AG08395 (cell line): ENCODE results near the gene PRTFDC1.
A peak's percentile ranks its signal among the peaks of the same experiment; 100 is the strongest.
"Not testable (repeated sequence)": the region's sequence is repeated elsewhere in the genome, so short reads cannot be mapped to it uniquely, and the experiment has no call there.

Source experiments
- DNase-seq: peaks from one replicate; pipeline ENCODE4 v3.0.0; 2012; ENCODE audit warnings: mixed read lengths, low spot score

PRTFDC1 gene

DNA sequence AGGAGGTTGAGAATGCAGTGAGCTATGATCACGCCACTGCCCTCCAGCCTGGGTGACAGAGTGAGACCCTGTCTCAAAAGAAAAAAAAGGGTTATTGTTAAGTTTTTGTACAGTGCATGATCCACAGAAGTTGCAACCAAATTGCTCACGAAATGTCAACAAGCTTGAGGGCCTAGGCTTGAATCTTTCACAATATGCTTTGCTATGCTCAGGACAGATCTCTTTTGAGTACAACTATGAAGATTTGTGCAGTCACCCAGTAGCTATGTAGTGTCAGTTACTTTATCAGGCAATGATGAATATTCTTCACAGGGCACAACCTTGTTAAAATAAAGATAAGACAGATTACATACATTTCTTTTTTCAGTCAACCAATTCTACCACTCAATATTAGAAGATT, 109.2 kb downstream of the PRTFDC1 start:
- no peak for DNase-seq

DNA sequence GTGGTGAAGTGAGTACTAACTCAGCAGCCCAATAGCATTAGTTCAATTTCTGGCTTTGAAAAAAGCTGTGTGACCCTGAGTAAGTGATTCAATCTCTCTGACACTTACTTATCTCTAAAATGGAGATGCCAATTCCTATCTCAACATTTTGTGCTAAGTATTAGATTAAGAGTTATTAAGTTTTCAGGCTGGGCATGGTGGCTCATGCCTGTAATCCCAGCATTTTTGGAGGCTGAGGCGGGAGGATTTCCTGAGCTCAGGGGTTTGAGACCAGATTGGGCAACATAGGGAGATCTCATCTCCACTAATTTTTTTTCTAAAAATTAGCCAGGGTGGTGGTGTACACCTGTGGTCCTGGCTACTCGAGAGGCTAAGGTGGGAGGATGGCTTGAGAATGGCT, 109.5 kb downstream of the PRTFDC1 start:
- no peak for DNase-seq

DNA sequence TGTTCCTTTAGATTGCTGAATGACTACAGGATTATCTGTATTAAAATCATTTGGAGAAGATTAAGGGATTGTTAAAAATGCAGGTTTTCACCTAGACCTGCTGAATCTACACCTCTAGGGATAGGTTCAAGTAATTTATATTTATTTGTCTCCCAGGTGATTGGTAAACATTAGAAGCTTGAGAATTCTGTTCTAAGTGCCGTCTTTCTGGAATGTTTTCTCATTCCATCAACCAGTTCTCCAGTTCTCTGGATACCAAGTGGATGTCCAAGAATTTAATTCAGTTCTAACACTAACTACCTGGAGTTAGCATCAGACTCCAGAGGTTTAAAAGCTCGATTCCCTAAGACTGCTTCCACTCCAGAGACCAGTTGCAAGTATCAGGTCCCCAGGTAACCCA, 110.9 kb downstream of the PRTFDC1 start:
- no peak for DNase-seq

GRCh38 chr10:24840784-24841183, 111.6 kb downstream of the PRTFDC1 start:
- DNase-seq, result no peak

GRCh38 chr10:24837781-24838180, 114.6 kb downstream of the PRTFDC1 start:
- DNase-seq, result not testable (repeated sequence)

DNA sequence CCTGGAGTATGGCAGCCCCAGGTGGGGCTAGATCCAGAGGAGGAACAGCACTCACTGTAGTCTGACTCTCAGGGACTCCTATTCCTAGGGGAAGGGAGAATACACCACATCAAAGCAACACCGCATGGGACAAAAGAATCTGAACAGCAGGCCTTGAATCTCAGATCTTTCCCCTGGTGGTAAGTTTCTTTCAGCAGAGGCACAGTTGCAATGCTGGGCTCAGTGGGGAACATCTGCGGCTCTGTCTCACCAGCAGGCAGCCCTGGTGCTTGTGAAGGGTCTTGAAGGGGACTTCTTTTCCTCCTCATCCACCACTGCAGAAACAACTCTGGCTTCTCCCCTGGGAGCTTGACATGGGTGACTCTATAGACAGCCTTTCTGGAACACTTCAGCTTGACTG, 117.5 kb downstream of the PRTFDC1 start:
- DNase-seq, result no peak

- peak; percentile 69 for DNase-seq
These were observed 126.4 kb downstream of the PRTFDC1 start for GRCh38 chr10:24826009-24826408.

DNA sequence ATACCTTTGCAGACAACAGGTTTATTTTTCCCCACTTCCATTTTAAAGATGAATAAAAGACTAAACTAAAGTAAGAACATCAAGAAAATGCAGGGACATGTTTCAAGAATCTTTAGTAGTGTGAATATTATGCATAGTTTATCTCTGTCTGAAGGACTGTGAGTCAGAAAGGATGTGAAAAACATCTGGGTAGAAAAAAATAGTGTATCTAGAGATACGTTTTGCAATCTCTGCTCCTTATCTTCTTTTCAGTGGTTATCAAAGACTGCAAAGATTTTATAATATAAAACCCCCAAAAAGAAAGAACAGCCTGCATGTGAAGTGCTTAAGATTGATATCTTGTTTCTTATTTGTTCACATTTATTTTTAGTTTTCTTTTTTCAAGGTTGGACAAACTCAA, 126.9 kb downstream of the PRTFDC1 start:
- peak; percentile 31 for DNase-seq

DNA sequence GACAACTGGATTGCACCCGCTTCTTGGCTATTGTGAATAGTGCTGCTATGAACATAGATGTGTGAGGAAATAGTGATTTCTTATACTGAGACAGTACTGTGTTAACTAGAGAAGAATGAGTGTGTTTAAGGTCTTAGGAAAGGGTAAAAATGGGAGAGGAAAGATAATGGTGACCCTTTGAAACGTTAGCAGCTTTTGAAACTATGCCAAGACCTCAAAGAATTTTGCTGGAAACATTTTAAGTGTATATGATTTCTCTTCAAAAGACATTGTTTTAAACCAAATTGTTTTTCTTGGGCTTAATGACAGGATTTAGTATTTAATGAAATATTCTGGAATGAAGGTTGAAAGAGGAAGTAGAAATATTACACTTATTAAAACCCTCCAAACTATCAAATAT, 127.9 kb downstream of the PRTFDC1 start:
- DNase-seq, result no peak

DNA sequence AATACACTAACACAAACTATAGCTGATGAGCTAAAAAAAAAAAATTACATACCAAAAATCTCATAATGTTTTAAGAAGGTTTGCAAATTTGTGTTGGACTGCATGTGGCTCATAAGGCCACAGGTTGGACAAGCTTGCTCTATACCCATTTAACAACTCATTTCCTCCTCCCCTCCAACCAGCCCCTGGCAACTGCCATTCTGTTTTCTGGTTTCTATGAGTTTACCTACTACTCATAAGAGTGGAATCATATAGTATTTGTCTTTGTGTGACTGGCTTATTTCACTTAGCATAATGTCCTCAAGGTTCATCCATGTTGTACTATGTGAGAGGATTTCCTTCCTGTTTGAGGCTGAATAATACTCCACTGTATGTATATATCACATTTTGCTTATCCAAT, 128.3 kb downstream of the PRTFDC1 start:
- no peak for DNase-seq

DNA sequence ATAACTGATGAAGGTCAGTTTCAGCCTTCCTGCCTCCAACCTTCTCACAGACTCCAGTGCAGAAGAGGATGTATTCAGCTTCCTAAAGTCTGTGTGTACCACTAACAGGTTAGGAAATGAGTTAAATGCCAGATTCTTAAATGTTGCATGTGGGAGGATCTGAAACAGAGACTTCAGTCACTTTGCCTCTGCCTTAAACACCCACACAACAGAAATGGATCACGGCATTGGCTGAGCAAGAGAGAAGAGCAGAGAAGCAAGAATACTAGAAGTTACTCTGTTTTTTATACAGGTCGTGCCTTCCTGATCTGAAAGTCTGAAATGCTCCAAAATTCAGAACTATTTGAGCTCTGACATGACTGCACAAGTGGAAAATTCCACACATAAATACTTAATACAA, 129.8 kb downstream of the PRTFDC1 start:
- no peak for DNase-seq

GRCh38 chr10:24821986-24822385, 130.4 kb downstream of the PRTFDC1 start:
- no peak for DNase-seq

GRCh38 chr10:24816868-24817396, 135.5 kb downstream of the PRTFDC1 start:
- DNase-seq, result no peak

GRCh38 chr10:24814568-24815313, 137.7 kb downstream of the PRTFDC1 start:
- no peak for DNase-seq

DNA sequence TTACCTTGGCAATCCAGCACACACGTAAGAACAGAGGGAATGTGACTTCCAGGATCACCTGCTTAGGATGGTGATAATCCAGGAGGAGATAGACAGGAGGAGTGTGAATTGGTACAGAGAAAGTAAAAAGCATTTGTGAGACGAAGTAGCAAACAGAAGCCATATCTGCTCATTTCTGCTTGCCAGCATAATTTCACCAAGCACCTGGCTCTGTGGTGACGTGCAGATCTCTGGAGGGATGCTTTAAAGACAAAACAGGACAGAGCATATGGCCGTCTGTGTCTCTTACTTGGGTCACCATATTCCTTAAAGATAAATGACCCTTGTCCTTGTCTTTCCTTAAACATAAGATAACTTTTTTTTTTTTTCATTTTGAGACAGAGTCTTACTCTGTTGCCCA, 138.6 kb downstream of the PRTFDC1 start:
- no peak for DNase-seq

GRCh38 chr10:24806262-24806661, 146.1 kb downstream of the PRTFDC1 start:
- no peak for DNase-seq

- no peak for DNase-seq
These were observed 147.4 kb downstream of the PRTFDC1 start for GRCh38 chr10:24804956-24805355.

- DNase-seq, result no peak
These were observed 148.0 kb downstream of the PRTFDC1 start for GRCh38 chr10:24804392-24804791.

DNA sequence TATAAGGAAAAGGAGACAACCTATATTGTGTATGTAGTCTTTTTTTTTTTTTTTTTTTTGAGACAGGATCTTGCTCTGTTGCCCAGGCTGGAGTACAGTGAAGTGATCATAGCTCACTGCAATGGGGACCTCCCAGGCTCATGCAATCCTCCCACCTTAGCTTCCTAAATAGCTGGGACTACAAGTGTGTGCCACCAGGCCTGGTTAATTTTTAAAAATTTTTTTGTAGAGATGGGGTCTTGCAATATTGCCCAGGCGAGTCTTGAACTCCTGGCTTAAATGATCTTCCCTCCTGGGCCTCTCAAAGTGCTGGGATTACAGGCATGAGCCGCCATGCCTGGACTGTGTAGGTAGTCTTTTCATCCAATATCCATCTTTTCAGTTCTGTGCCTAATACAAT, 150.0 kb downstream of the PRTFDC1 start:
- DNase-seq, result no peak

DNA sequence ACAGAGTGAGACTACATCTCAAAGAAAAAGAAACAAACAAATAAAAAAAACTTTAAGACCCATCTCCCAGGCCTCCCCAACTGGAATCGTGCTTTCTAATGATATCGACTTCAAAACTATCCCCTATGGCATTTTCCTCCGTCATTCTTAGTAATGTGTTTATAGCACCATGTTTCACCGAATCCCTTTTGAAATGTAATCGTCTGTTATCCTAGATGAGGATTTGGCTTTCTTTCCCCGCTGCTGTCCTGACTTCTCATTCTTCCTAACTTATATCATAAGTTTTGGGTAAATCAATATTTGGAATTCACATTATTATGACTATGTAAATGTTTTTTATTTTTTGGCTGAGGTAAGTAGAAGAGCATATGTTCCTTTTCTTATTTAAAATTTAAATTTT, 151.5 kb downstream of the PRTFDC1 start:
- no peak for DNase-seq
